GM12878 (cell line): ENCODE results near the gene ADGRE3. TPM values are rescaled to one million over a fixed set of nuclear protein-coding genes. Genes with fewer than 3 reads are reported as not detected.
A peak's percentile ranks its signal among the peaks of the same experiment; 100 is the strongest.

ENCODE experiments used
- BACH1 ChIP-seq: fragments of 450-650 bp; IDR thresholded peaks from 2 replicates; pipeline ENCODE4 v1.6.1; 2017; ENCODE audit warnings: mild to moderate bottlenecking, borderline replicate concordance
- CBX3 ChIP-seq: fragments of 200-600 bp; sonication (generic); IDR thresholded peaks from 2 replicates; pipeline ENCODE4 v1.6.1; 2016; ENCODE audit warnings: low read depth, borderline replicate concordance
- CHD2 ChIP-seq: IDR thresholded peaks from 2 replicates; pipeline ENCODE4 v1.6.1; 2011; ENCODE audit warnings: low read depth, low read length, improper control_type of control experiment, borderline replicate concordance
- E2F8 ChIP-seq: fragments of 450-650 bp; IDR thresholded peaks from 2 replicates; pipeline ENCODE4 v1.6.1; 2018; ENCODE audit warnings: mild to moderate bottlenecking, low read depth, moderate library complexity; ENCODE audit not compliant: partially characterized antibody
- ETV6 ChIP-seq, 2 experiments: fragments of 450-650 bp in 1 of 2; IDR thresholded peaks in 1 of 2; conservative IDR thresholded peaks in 1 of 2; 2 replicates each; pipeline ENCODE4 v1.6.1; 2014; ENCODE audit warnings: antibody characterized with exemption in 1 of 2, borderline replicate concordance in 1 of 2, low read depth in 1 of 2, mild to moderate bottlenecking in 1 of 2, moderate library complexity in 1 of 2
- HSF1 ChIP-seq: fragments of 150-350 bp; IDR thresholded peaks from 2 replicates; pipeline ENCODE4 v1.6.1; 2014; ENCODE audit warnings: mild to moderate bottlenecking, low read depth, low read length
- IKZF2 ChIP-seq, 2 experiments: fragments of 450-650 bp; IDR thresholded peaks; 2 replicates each; pipeline ENCODE4 v1.6.1; 2017; ENCODE audit warnings: mild to moderate bottlenecking in 2 of 2, moderate library complexity in 2 of 2
- MTA3 ChIP-seq: IDR thresholded peaks from 2 replicates; pipeline ENCODE4 v1.6.1; 2012; ENCODE audit warnings: low read length, inconsistent platforms, borderline replicate concordance
- POLR2AphosphoS2 ChIP-seq: IDR thresholded peaks from 2 replicates; pipeline ENCODE4 v1.6.1; 2011; ENCODE audit warnings: low read depth, mild to moderate bottlenecking, low read length, improper control_type of control experiment, moderate library complexity
- RB1 ChIP-seq: fragments of 450-650 bp; formaldehyde crosslinking; IDR thresholded peaks from 2 replicates; pipeline ENCODE4 v1.6.1; 2017; ENCODE audit warnings: mild to moderate bottlenecking, borderline replicate concordance
- TAF1 ChIP-seq: IDR thresholded peaks from 2 replicates; pipeline ENCODE4 v1.6.1; 2011; ENCODE audit warnings: mild to moderate bottlenecking, low read depth, low read length, borderline replicate concordance
- TCF12 ChIP-seq: IDR thresholded peaks from 2 replicates; pipeline ENCODE4 v1.6.1; 2011; ENCODE audit warnings: low read depth, mild to moderate bottlenecking, low read length
- TCF3 ChIP-seq: IDR thresholded peaks from 2 replicates; pipeline ENCODE4 v1.6.1; 2012; ENCODE audit warnings: low read depth, mild to moderate bottlenecking, low read length, borderline replicate concordance; ENCODE audit not compliant: insufficient read depth
- TCF7 ChIP-seq: IDR thresholded peaks from 2 replicates; pipeline ENCODE4 v1.6.1; 2014; ENCODE audit warnings: antibody characterized with exemption, borderline replicate concordance
- YY1 ChIP-seq: IDR thresholded peaks from 2 replicates; pipeline ENCODE4 v1.6.1; 2011; ENCODE audit warnings: low read depth, mild to moderate bottlenecking, low read length
- ZNF274 ChIP-seq: IDR thresholded peaks from one replicate; pipeline ENCODE4 v1.8.0; 2011; ENCODE audit not compliant: insufficient read length, insufficient read depth
- ZNF622 ChIP-seq: fragments of 450-650 bp; IDR thresholded peaks from 2 replicates; pipeline ENCODE4 v1.6.1; 2017; ENCODE audit warnings: mild to moderate bottlenecking, inconsistent platforms
- ZSCAN29 ChIP-seq: fragments of 450-650 bp; IDR thresholded peaks from 2 replicates; pipeline ENCODE4 v1.6.1; 2017; ENCODE audit warnings: mild to moderate bottlenecking, moderate library complexity
- polyA plus RNA-seq, 11 experiments: library from polyadenylated mRNA; depleted of rRNA in 4 of 11; unstranded in 6 of 11; stranded (reverse) in 5 of 11; fragments of >200 nt; fragmentation: Nextera tagmentation in 4 of 11; fragmentation: Illumina TruSeq in 1 of 11; extraction: Ambion mirVana in 4 of 11; extraction: Trizol in 1 of 11; gene quantifications; 1 replicate in 1 of 11; 2 replicates in 10 of 11; pipeline versions ENCODE4 v1.2.1 to v1.2.3, GENCODE V29; 2011 to 2016; ENCODE audit warnings: inconsistent platforms in 2 of 11, missing spikeins in 2 of 11, low read depth in 1 of 11
- total RNA-seq, 4 experiments: library from RNA; depleted of rRNA in 3 of 4; stranded (reverse); fragments of >200 nt in 3 of 4; fragmentation: Illumina TruSeq in 1 of 4; extraction: Trizol in 1 of 4; gene quantifications; 2 replicates each; pipeline versions ENCODE4 v1.2.1 to v1.2.3, GENCODE V29; 2013 to 2021
- TF ChIP-seq, protein P1 (sequence below): IDR thresholded peaks from 2 replicates; pipeline ENCODE4 v1.6.1; 2011; ENCODE audit warnings: mild to moderate bottlenecking, low read depth, low read length, moderate library complexity; ENCODE audit not compliant: insufficient replicate concordance
- TF ChIP-seq, protein P2 (sequence below): fragments of 150-350 bp; IDR thresholded peaks from 2 replicates; pipeline ENCODE4 v1.6.1; 2016; ENCODE audit warnings: low read depth, low read length

The ADGRE3 gene
- total and polyA plus RNA-seq, 10 of the 15 experiments (the other 5 are each of a cell fraction or from before 2014, with no cell fraction given) = 0.04 to 0.10 (median 0.05) TPM; not detected in 6

GRCh38 chr19:14580623-14581237 lies 93.9 kb downstream of the ADGRE3 start (continued):
- TF ChIP-seq TAF1 (no peak), E2F8 (no peak), HSF1 (no peak), YY1 (0 out of 2 replicates have a peak, but pooled peaks have one; percentile 6), ZSCAN29 (no peak), CHD2 (no peak), ZNF274 (no peak), RB1 (no peak), IKZF2 (IDR thresholded peaks at IDR 0.05) (peak; percentile 85 to 86), ETV6 (conservative IDR thresholded peaks at IDR 0.05 in 1 of 2, IDR thresholded peaks at IDR 0.05 in 1 of 2; ENCODE audit: borderline replicate concordance in 1 of 2, low read depth in 1 of 2) (peak in 1 of 2 experiments; percentile 59; a peak in 2 of 4 replicates), TCF12 (0 out of 2 replicates have a peak, but pooled peaks have one; percentile 24), TCF3 (no peak), ZNF622 (no peak), TCF7 (0 out of 2 replicates have a peak, but pooled peaks have one; percentile 25), CBX3 (no peak), BACH1 (peak; percentile 31; the same call in 1 of the 2 replicates), MTA3 (no peak), POLR2AphosphoS2 (no peak)
- TF ChIP-seq, protein P1, sequence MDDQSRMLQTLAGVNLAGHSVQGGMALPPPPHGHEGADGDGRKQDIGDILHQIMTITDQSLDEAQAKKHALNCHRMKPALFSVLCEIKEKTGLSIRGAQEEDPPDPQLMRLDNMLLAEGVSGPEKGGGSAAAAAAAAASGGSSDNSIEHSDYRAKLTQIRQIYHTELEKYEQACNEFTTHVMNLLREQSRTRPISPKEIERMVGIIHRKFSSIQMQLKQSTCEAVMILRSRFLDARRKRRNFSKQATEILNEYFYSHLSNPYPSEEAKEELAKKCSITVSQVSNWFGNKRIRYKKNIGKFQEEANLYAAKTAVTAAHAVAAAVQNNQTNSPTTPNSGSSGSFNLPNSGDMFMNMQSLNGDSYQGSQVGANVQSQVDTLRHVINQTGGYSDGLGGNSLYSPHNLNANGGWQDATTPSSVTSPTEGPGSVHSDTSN = no peak
- TF ChIP-seq, protein P2, sequence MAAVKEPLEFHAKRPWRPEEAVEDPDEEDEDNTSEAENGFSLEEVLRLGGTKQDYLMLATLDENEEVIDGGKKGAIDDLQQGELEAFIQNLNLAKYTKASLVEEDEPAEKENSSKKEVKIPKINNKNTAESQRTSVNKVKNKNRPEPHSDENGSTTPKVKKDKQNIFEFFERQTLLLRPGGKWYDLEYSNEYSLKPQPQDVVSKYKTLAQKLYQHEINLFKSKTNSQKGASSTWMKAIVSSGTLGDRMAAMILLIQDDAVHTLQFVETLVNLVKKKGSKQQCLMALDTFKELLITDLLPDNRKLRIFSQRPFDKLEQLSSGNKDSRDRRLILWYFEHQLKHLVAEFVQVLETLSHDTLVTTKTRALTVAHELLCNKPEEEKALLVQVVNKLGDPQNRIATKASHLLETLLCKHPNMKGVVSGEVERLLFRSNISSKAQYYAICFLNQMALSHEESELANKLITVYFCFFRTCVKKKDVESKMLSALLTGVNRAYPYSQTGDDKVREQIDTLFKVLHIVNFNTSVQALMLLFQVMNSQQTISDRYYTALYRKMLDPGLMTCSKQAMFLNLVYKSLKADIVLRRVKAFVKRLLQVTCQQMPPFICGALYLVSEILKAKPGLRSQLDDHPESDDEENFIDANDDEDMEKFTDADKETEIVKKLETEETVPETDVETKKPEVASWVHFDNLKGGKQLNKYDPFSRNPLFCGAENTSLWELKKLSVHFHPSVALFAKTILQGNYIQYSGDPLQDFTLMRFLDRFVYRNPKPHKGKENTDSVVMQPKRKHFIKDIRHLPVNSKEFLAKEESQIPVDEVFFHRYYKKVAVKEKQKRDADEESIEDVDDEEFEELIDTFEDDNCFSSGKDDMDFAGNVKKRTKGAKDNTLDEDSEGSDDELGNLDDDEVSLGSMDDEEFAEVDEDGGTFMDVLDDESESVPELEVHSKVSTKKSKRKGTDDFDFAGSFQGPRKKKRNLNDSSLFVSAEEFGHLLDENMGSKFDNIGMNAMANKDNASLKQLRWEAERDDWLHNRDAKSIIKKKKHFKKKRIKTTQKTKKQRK = no peak
